C4-2B (cell line): ENCODE data around the gene TMEM150B.

Experiments
- H3K27ac ChIP-seq: fragments of 450-650 bp; 2 replicates; pipeline ENCODE4 v1.5.1; 2017
- CTCF ChIP-seq: fragments of 450-650 bp; conservative IDR thresholded peaks from 2 replicates; pipeline ENCODE4 v1.5.1; 2017; ENCODE audit warnings: mild to moderate bottlenecking
- ZFX ChIP-seq: fragments of 450-650 bp; IDR thresholded peaks from 2 replicates; pipeline ENCODE4 v1.6.1; 2017

Gene TMEM150B

GRCh38 chr19:55312621-55313512 lies 12.3 kb downstream of the TMEM150B start:
- no peak overlapping the region for H3K27ac ChIP-seq
- TF ChIP-seq CTCF = no peak
- TF ChIP-seq ZFX = no peak

- TF ChIP-seq CTCF = no peak
- no peak for TF ChIP-seq ZFX
- no peak overlapping the region for H3K27ac ChIP-seq
These were observed 13.3 kb downstream of the TMEM150B start for GRCh38 chr19:55311797-55312196.

- no peak overlapping the region for H3K27ac ChIP-seq
- TF ChIP-seq ZFX (no peak), CTCF (no peak)
These were observed 13.7 kb downstream of the TMEM150B start for GRCh38 chr19:55311397-55311796.

- H3K27ac ChIP-seq = no peak overlapping the region
- TF ChIP-seq ZFX = no peak
- no peak for TF ChIP-seq CTCF
These were observed 14.6 kb downstream of the TMEM150B start for GRCh38 chr19:55310498-55310897.

GRCh38 chr19:55309448-55309847 lies 15.7 kb downstream of the TMEM150B start:
- no peak for TF ChIP-seq CTCF
- TF ChIP-seq ZFX = no peak
- H3K27ac ChIP-seq = no peak overlapping the region

- no peak overlapping the region for H3K27ac ChIP-seq
- no peak for TF ChIP-seq CTCF
- TF ChIP-seq ZFX = no peak
These were observed 16.9 kb downstream of the TMEM150B start for GRCh38 chr19:55308281-55308680.

- no peak for TF ChIP-seq CTCF
- TF ChIP-seq ZFX = no peak
These were observed 18.4 kb downstream of the TMEM150B start for GRCh38 chr19:55306712-55307111.

More at GRCh38 chr19:55306712-55307111, 18.4 kb downstream of the TMEM150B start:
- H3K27ac ChIP-seq = no peak overlapping the region
